GM18508 (cell line): Measurements from ENCODE around the gene CCL3.

Experiments
- ATAC-seq: cut with Tn5 transposase; IDR thresholded peaks from one replicate; pipeline ENCODE4 v1.9.1; 2021; ENCODE audit warnings: moderate number of reproducible peaks; ENCODE audit not compliant: insufficient read depth, unreplicated experiment

The CCL3 gene

DNA sequence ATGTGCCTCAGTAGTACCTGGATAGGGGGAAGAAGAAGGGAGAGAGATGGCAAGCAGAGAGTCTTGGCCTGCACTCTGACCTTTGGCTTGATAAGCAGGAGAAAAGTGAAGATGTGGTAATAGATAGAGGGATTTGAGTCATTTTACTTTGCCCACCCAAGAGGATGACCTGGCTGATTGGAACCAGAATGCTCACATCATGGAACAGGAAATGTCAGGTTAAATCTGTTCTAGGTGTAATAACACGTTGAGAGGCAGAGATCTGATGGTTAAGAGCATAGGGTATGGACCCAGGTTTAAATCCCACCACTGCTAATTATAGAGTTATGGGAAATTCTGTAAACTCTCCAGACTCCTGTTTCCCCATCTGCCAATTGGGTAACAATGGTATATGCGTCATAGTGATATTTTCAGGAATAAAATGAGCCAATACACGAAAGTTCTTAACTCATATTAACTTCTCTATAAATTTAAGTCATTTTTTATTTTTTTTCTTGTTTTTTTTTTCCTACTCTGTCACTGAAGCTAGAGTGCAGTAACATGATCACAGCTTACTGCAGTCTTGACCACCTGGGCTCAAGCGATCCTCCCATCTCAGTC lies 33.9 kb downstream of the CCL3 start:
- no peak for ATAC-seq

DNA sequence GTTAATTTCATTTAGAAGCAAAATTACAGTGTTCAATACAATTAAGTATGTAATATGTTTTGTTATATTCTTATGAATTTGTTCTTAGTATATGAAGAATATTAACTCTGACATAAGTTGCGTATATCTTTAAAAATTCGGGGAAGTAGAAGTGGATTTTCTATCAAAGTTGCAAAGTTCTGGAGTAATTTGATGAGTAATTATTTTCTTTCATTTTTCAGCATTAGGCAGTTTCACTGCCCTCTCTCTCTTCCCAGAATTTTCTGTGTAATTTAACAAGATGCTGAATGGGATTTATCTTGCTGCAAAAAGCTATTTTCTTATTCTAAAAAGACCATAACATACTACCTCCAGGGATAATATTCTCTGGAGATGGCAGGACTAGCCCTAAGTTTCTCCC lies 34.8 kb downstream of the CCL3 start:
- ATAC-seq = no peak

- ATAC-seq = no peak
Observed at GRCh38 chr17:36049643-36050042, 40.3 kb downstream of the CCL3 start.

GRCh38 chr17:36048066-36048465 lies 41.9 kb downstream of the CCL3 start:
- no peak for ATAC-seq
